Measurements from ENCODE around the gene PPP2R5B. TPM values are rescaled to one million over a fixed set of nuclear protein-coding genes. Genes with fewer than 3 reads are reported as not detected.
"Not testable (repeated sequence)": the region's sequence is repeated elsewhere in the genome, so short reads cannot be mapped to it uniquely, and the experiment has no call there.

Gene PPP2R5B
- total RNA-seq, 1 experiment from 2014 or later, result 6.4 TPM

DNA sequence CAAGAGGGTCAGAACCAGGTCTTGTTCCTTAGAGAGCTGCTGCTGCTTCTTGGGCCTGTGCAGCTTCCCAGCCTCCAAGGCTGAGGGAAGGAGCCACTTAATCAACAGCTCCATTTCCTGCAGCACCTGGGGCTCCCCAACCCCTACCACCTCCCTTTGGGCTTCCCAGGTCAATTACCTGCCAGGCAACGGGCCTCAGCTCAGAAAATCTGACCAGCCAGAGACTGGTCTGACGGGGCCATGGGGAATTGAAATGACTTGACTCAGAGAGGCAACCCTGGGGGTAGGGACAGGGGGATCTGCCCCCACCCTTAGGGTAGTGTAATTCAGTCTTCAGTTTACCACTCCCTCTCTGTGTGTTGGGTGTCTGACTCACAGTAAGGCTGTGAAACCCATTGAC lies 52.2 kb downstream of the PPP2R5B start:
- DNase-seq (ENCODE audit: low spot score), result no peak

DNA sequence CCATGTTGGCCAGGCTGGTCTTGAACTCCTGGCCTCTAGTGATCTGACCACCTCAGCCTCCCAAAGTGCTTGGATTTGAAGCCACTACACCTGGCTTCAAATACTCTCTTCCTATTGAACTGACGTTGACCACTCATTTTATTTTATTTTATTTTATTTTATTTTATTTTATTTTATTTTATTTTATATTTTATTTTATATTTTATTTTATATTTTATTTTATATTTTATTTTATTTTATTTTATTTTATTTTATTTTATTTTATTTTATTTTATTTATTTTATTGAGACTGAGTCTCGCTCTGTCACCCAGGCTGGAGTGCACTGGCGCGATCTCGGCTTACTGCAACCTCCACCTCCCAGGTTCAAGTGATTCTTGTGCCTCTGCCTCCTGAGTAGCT lies 58.9 kb downstream of the PPP2R5B start:
- DNase-seq (ENCODE audit: low spot score), result not testable (repeated sequence)

Other genes with a start within 250 kb of the PPP2R5B start
- gene NRXN2, start 201.5 kb upstream of the PPP2R5B start, total RNA-seq (2014; rRNA removed; shearing (Covaris generic)), result 0.17 and 0.35 TPM in 2 replicates
- gene RASGRP2, start 180.5 kb upstream of the PPP2R5B start, total RNA-seq (2014; rRNA removed; shearing (Covaris generic)), result not detected in 2 replicates
- gene PYGM, start 164.7 kb upstream of the PPP2R5B start, total RNA-seq (2014; rRNA removed; shearing (Covaris generic)), result 0.25 TPM in 1 of 2 replicates, not detected in the other
- gene SF1, start 146.1 kb upstream of the PPP2R5B start, total RNA-seq (2014; rRNA removed; shearing (Covaris generic)), result 79.6 and 94.1 TPM in 2 replicates
- gene MAP4K2, start 121.5 kb upstream of the PPP2R5B start, total RNA-seq (2014; rRNA removed; shearing (Covaris generic)), result 18.0 and 40.9 TPM in 2 replicates
- gene MEN1, start 114.1 kb upstream of the PPP2R5B start, total RNA-seq (2014; rRNA removed; shearing (Covaris generic)), result 8.9 and 10.6 TPM in 2 replicates
- gene CDC42BPG, start 80.0 kb upstream of the PPP2R5B start, total RNA-seq (2014; rRNA removed; shearing (Covaris generic)), result 0.02 TPM in 1 of 2 replicates, not detected in the other
- 13.5 and 14.2 TPM in 2 replicates for gene EHD1, start 46.1 kb upstream of the PPP2R5B start, total RNA-seq (2014; rRNA removed; shearing (Covaris generic))
- gene ATG2A, start 7.5 kb upstream of the PPP2R5B start, total RNA-seq (2014; rRNA removed; shearing (Covaris generic)), result 6.0 and 9.5 TPM in 2 replicates
- gene GPHA2, start 11.2 kb downstream of the PPP2R5B start, total RNA-seq (2014; rRNA removed; shearing (Covaris generic)), result not detected in 2 replicates
- gene MAJIN, start 47.4 kb downstream of the PPP2R5B start, total RNA-seq (2014; rRNA removed; shearing (Covaris generic)), result not detected in 2 replicates
- gene BATF2, start 72.3 kb downstream of the PPP2R5B start, total RNA-seq (2014; rRNA removed; shearing (Covaris generic)), result 1.8 and 2.3 TPM in 2 replicates
- gene ARL2, start 89.5 kb downstream of the PPP2R5B start, total RNA-seq (2014; rRNA removed; shearing (Covaris generic)), result 266 and 271 TPM in 2 replicates
- 6.3 and 8.5 TPM in 2 replicates for gene SNX15, start 102.8 kb downstream of the PPP2R5B start, total RNA-seq (2014; rRNA removed; shearing (Covaris generic))
- gene SAC3D1, start 116.5 kb downstream of the PPP2R5B start, total RNA-seq (2014; rRNA removed; shearing (Covaris generic)), result 4.1 and 10.7 TPM in 2 replicates
- gene NAALADL1, start 133.9 kb downstream of the PPP2R5B start, total RNA-seq (2014; rRNA removed; shearing (Covaris generic)), result not detected in 2 replicates
- 28.7 and 30.5 TPM in 2 replicates for gene CDCA5, start 159.4 kb downstream of the PPP2R5B start, total RNA-seq (2014; rRNA removed; shearing (Covaris generic))
- gene ZFPL1, start 159.5 kb downstream of the PPP2R5B start, total RNA-seq (2014; rRNA removed; shearing (Covaris generic)), result 35.7 and 40.5 TPM in 2 replicates
- 68.7 and 134 TPM in 2 replicates for gene VPS51, start 171.5 kb downstream of the PPP2R5B start, total RNA-seq (2014; rRNA removed; shearing (Covaris generic))
- 3.2 and 5.2 TPM in 2 replicates for gene TM7SF2, start 187.2 kb downstream of the PPP2R5B start, total RNA-seq (2014; rRNA removed; shearing (Covaris generic))
- 5.6 and 8.0 TPM in 2 replicates for gene ZNHIT2, start 193.0 kb downstream of the PPP2R5B start, total RNA-seq (2014; rRNA removed; shearing (Covaris generic))
- 322 and 327 TPM in 2 replicates for gene FAU, start 197.4 kb downstream of the PPP2R5B start, total RNA-seq (2014; rRNA removed; shearing (Covaris generic))
- 61.6 and 76.7 TPM in 2 replicates for gene MRPL49, start 197.6 kb downstream of the PPP2R5B start, total RNA-seq (2014; rRNA removed; shearing (Covaris generic))
- 6.4 and 18.0 TPM in 2 replicates for gene SYVN1, start 209.8 kb downstream of the PPP2R5B start, total RNA-seq (2014; rRNA removed; shearing (Covaris generic))
- not detected in 2 replicates for gene SPDYC, start 245.5 kb downstream of the PPP2R5B start, total RNA-seq (2014; rRNA removed; shearing (Covaris generic))